Gastrocnemius medialis (tissue), 4 donors: ENCODE measurements around the gene OFD1. TPM values are rescaled to one million over a fixed set of nuclear protein-coding genes. Genes with fewer than 3 reads are reported as not detected.

Source experiments
- ATAC-seq, 2 donors: fragments of 150-250 bp; one replicate each; pipeline ENCODE4 v1.9.1; 2016
- DNase-seq, 2 donors: peaks; one replicate each; pipeline ENCODE4 v3.0.0-alpha.2; 2019
- H3K27ac ChIP-seq, 4 donors: fragments of 200-600 bp; sonication (generic); 1 replicate in 1 of 4; 2 replicates in 3 of 4; pipeline ENCODE4 v1.5.1; 2016 to 2018; ENCODE audit warnings: mild to moderate bottlenecking in 2 of 4, moderate library complexity in 1 of 4
- H3K27me3 ChIP-seq, 3 donors: fragments of 200-600 bp; sonication (generic) in 2 of 3; 1 replicate in 1 of 3; 2 replicates in 2 of 3; pipeline versions ENCODE4 v1.5.1 to v1.6.0; 2016 to 2019; ENCODE audit warnings: mild to moderate bottlenecking in 1 of 3, moderate library complexity in 1 of 3
- H3K36me3 ChIP-seq, 2 donors: fragments of 200-600 bp; sonication (generic) in 1 of 2; one replicate each; pipeline ENCODE4 v1.5.1; 2017 to 2018
- H3K4me1 ChIP-seq, 2 donors: fragments of 200-600 bp; sonication (generic) in 1 of 2; one replicate each; pipeline ENCODE4 v1.5.1; 2016 to 2017; ENCODE audit warnings: mild to moderate bottlenecking in 2 of 2
- H3K4me3 ChIP-seq, 4 donors: fragments of 200-600 bp; sonication (generic) in 3 of 4; 1 replicate in 1 of 4; 2 replicates in 3 of 4; pipeline ENCODE4 v1.5.1; 2016 to 2019; ENCODE audit warnings: mild to moderate bottlenecking in 2 of 4
- H3K9me3 ChIP-seq, 3 donors: fragments of 200-600 bp; sonication (generic) in 2 of 3; 1 replicate in 1 of 3; 2 replicates in 2 of 3; pipeline ENCODE4 v1.5.1; 2016 to 2019
- POLR2A ChIP-seq, 2 donors: fragments of 450-650 bp; IDR thresholded peaks; one replicate each; pipeline ENCODE4 v1.6.1; 2017; ENCODE audit warnings: antibody characterized with exemption in 2 of 2, mild to moderate bottlenecking in 2 of 2, moderate library complexity in 2 of 2
- in situ Hi-C, 4 donors: fragments of 200-750 bp; cut with MboI; loops; one replicate each; pipeline versions ENCODE4 v1.15.0 to v1.8.0; 2017; ENCODE audit warnings: low sequenced_read_pairs in 4 of 4
- intact Hi-C: fragments of 100-400 bp; cut with DNase I; formaldehyde crosslinking; loops from one replicate; pipeline ENCODE4 v1.15.1; 2023; ENCODE audit warnings: low total_unique reads
- total RNA-seq, 4 donors: library from RNA; depleted of rRNA; stranded (reverse); fragments of >200 nt; gene quantifications; one replicate each; pipeline versions ENCODE4 v1.1.0 to v1.2.3, GENCODE V29; 2016
- TF ChIP-seq, protein P1 (sequence below), 5 experiments: fragments of 450-650 bp in 3 of 5; fragments of 200-600 bp in 2 of 5; sonication (generic) in 2 of 5; IDR thresholded peaks in 4 of 5; conservative IDR thresholded peaks in 1 of 5; 1 replicate in 4 of 5; 2 replicates in 1 of 5; pipeline ENCODE4 v1.5.1; 2016 to 2019; ENCODE audit warnings: antibody characterized with exemption in 5 of 5, mild to moderate bottlenecking in 3 of 5, moderate library complexity in 3 of 5

Gene OFD1
- total RNA-seq: 1 to 10 TPM; 2.8 to 8.0 (median 7.0) TPM

- DNase-seq: peak; percentile 86 to 89
- H3K4me3 ChIP-seq: peak within 1 kb of the TSS; percentile 72 to 94 (median 82)
- peak within 1 kb of the TSS; percentile 90 to 93 (median 92) for H3K27ac ChIP-seq
- peak; percentile 99 for ATAC-seq
- TF ChIP-seq POLR2A (IDR thresholded peaks at IDR 0.05): peak; percentile 87 to 91
- TF ChIP-seq, protein P1, sequence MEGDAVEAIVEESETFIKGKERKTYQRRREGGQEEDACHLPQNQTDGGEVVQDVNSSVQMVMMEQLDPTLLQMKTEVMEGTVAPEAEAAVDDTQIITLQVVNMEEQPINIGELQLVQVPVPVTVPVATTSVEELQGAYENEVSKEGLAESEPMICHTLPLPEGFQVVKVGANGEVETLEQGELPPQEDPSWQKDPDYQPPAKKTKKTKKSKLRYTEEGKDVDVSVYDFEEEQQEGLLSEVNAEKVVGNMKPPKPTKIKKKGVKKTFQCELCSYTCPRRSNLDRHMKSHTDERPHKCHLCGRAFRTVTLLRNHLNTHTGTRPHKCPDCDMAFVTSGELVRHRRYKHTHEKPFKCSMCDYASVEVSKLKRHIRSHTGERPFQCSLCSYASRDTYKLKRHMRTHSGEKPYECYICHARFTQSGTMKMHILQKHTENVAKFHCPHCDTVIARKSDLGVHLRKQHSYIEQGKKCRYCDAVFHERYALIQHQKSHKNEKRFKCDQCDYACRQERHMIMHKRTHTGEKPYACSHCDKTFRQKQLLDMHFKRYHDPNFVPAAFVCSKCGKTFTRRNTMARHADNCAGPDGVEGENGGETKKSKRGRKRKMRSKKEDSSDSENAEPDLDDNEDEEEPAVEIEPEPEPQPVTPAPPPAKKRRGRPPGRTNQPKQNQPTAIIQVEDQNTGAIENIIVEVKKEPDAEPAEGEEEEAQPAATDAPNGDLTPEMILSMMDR (IDR thresholded peaks at IDR 0.05 in 4 of 5, conservative IDR thresholded peaks at IDR 0.05 in 1 of 5): no peak
- no peaks in the 10 kb centered on the region for H3K27me3 ChIP-seq
- H3K36me3 ChIP-seq: no peaks in the 10 kb centered on the region
- H3K9me3 ChIP-seq: no peaks in the 10 kb centered on the region
- peaks cover 6 to 12% of the 10 kb centered on the region in 2 donors for H3K4me1 ChIP-seq
- in situ Hi-C loops (loop anchor here in 2 of 4 donors (10.0 to 25.0 kb wide), 2 partner anchors 80 to 303 kb away; partner anchors contain the start of genes TCEANC (in 2 of the 2) and GEMIN8 (in 1 of the 2)), intact Hi-C loops (loop anchor here (1.0 kb wide), 2 partner anchors 45 to 81 kb away; partner anchors contain the start of genes RAB9A and TCEANC)
Measured at GRCh38 chrX:13734278-13735172, at the start of gene OFD1, which contains the start of gene TRAPPC2. TSS of gene OFD1 (plus strand) at chrX:13734748. CDS start at chrX:13735072, 324 bp downstream. TSS of gene TRAPPC2 (minus strand) at chrX:13734620. CDS start at chrX:13719963, 14,657 bp downstream.

DNA sequence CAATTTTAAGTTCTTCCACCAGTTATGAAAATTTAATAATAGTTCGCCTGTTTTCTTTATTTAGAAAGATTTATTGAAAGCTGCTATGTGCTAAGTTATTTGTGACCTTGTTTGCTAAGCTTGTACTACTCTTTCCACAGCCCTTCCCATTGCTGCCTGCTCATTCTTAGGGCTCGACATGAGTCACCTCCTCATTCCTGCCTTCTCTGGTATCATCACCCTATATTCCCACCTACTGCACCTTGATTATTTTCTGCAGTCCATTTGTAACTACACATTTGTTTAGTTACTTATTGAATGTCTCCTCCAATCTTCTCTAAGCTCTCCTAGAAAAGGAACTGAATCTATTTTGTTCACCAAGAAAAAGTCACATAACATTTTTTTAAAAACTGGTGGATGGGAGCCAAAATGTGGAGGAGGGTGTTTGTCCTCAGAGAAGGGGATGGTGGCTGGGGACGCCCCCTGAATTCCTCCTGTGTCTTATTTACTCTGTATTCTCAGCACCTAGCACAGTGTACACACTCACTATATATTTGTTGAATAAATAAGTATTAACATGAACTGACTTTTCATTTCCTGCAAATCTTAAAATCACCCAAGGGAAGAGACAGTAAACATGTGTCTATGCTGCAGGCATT is 49.3 kb upstream of the OFD1 start:
- ATAC-seq (no peak), DNase-seq (no peak)
- TF ChIP-seq, protein P1 (IDR thresholded peaks at IDR 0.05 in 4 of 5, conservative IDR thresholded peaks at IDR 0.05 in 1 of 5): no peak
- no peak for TF ChIP-seq POLR2A (IDR thresholded peaks at IDR 0.05)
- H3K27me3 ChIP-seq: no peaks in the 10 kb centered on the region
- no peaks in the 10 kb centered on the region for H3K9me3 ChIP-seq
- in situ Hi-C loops (no loop called here), intact Hi-C loops (no loop called here)
- H3K27ac ChIP-seq: no peak overlapping the region
- no peaks in the 10 kb centered on the region for H3K36me3 ChIP-seq
- H3K4me3 ChIP-seq: no peak overlapping the region
- peaks cover 0 to under 1% of the 10 kb centered on the region in 2 donors for H3K4me1 ChIP-seq

DNA sequence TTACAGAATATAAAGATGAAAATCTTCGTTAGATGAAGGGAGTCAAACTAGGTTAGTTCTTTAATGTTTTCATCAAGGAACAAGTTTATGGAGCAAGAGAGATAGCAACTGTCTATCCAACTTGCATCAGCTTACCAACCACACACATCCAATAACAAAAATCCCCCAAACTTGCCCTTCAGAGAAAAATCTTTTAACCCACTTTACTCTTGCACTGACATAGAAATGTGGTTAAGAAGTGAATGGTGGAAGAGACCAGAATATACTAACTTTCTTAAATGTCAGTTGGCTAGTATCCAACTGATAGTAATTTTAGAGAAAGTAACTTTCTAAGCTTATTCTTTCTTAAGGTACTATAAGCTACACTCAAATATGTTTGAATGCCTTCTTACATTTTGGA is 47.3 kb upstream of the OFD1 start:
- TF ChIP-seq, protein P1 (IDR thresholded peaks at IDR 0.05 in 4 of 5, conservative IDR thresholded peaks at IDR 0.05 in 1 of 5): no peak
- no peak for TF ChIP-seq POLR2A (IDR thresholded peaks at IDR 0.05)
- intact Hi-C loops: no loop called here
- Histone ChIP-seq H3K27ac (no peak overlapping the region), H3K9me3 (no peaks in the 10 kb centered on the region), H3K27me3 (no peaks in the 10 kb centered on the region), H3K4me3 (no peak overlapping the region), H3K4me1 (peaks cover 5 to 11% of the 10 kb centered on the region in 2 donors), H3K36me3 (no peaks in the 10 kb centered on the region)
- ATAC-seq (no peak), DNase-seq (no peak)
- in situ Hi-C loops: no loop called here

- intact Hi-C loops: loop anchor here (2.0 kb wide), 1 partner anchor 36 kb away; the partner anchor contains the start of gene TCEANC
- no peaks in the 10 kb centered on the region for H3K27me3 ChIP-seq
- peaks cover 17 to 24% of the 10 kb centered on the region in 2 donors for H3K4me1 ChIP-seq
- TF ChIP-seq POLR2A (IDR thresholded peaks at IDR 0.05): no peak
- TF ChIP-seq, protein P1 (IDR thresholded peaks at IDR 0.05 in 4 of 5, conservative IDR thresholded peaks at IDR 0.05 in 1 of 5): no peak
- H3K36me3 ChIP-seq: no peaks in the 10 kb centered on the region
- in situ Hi-C loops: no loop called here
- no peaks in the 10 kb centered on the region for H3K9me3 ChIP-seq
- peak overlapping the region; percentile 71 to 82 (median 74) for H3K4me3 ChIP-seq
- DNase-seq (no peak), ATAC-seq (no peak)
- H3K27ac ChIP-seq: peak overlapping the region; percentile 91 to 98 (median 94)
Measured at GRCh38 chrX:13688384-13688957, 46.1 kb upstream of the OFD1 start.
